Measurements from ENCODE around the gene MYO16. TPM values are rescaled to one million over a fixed set of nuclear protein-coding genes. Genes with fewer than 3 reads are reported as not detected.
A peak's percentile ranks its signal among the peaks of the same experiment; 100 is the strongest.

MYO16 gene
- total RNA-seq, 2 donors from 2014 or later: 1.6 to 3.2 TPM

GRCh38 chr13:108950333-108951010, 321.1 kb downstream of the MYO16 start:
- DNase-seq: no peak
- ATAC-seq: peak in 1 of 2 donors; percentile 48
- intact Hi-C loops (cut with DNase I): no loop called here

GRCh38 chr13:108955741-108956140, 326.3 kb downstream of the MYO16 start:
- ATAC-seq (no peak), DNase-seq (no peak)
- intact Hi-C loops (cut with DNase I): no loop called here

GRCh38 chr13:108957369-108958012, 328.1 kb downstream of the MYO16 start:
- ATAC-seq (peak in 1 of 2 donors; percentile 81), DNase-seq (no peak)
- intact Hi-C loops (cut with DNase I): no loop called here

- ATAC-seq (no peak), DNase-seq (no peak)
- intact Hi-C loops (cut with DNase I): no loop called here
Observed at GRCh38 chr13:108958013-108958376, 328.6 kb downstream of the MYO16 start.

- DNase-seq (no peak), ATAC-seq (peak; percentile 23 to 59)
- intact Hi-C loops (cut with DNase I): no loop called here
Observed at GRCh38 chr13:108959234-108959633, 329.8 kb downstream of the MYO16 start.

GRCh38 chr13:108960006-108960405, 330.6 kb downstream of the MYO16 start:
- DNase-seq (no peak), ATAC-seq (no peak)
- intact Hi-C loops (cut with DNase I): loop anchor here in 1 of 2 donors (5.0 kb wide), 2 partner anchors 822 to 1147 kb away; no protein-coding TSS in a partner anchor

- ATAC-seq (peak; percentile 59 to 78), DNase-seq (no peak)
- intact Hi-C loops (cut with DNase I): loop anchor here in 1 of 2 donors (5.0 kb wide), 2 partner anchors 821 to 1146 kb away; no protein-coding TSS in a partner anchor
Observed at GRCh38 chr13:108961542-108962125, 332.2 kb downstream of the MYO16 start.

GRCh38 chr13:108962654-108963053, 333.2 kb downstream of the MYO16 start:
- ATAC-seq (no peak), DNase-seq (no peak)
- intact Hi-C loops (cut with DNase I): loop anchor here in 1 of 2 donors (5.0 kb wide), 2 partner anchors 820 to 1145 kb away; no protein-coding TSS in a partner anchor

- DNase-seq: no peak
- ATAC-seq: peak in 1 of 2 donors; percentile 47
- intact Hi-C loops (cut with DNase I): loop anchor here in 1 of 2 donors (5.0 kb wide), 2 partner anchors 819 to 1144 kb away; no protein-coding TSS in a partner anchor
Observed at GRCh38 chr13:108963276-108963810, 333.9 kb downstream of the MYO16 start.

- intact Hi-C loops (cut with DNase I): loop anchor here in 1 of 2 donors (5.0 kb wide), 2 partner anchors 818 to 1143 kb away; no protein-coding TSS in a partner anchor
- ATAC-seq: peak in 1 of 2 donors; percentile 38
Observed at GRCh38 chr13:108963846-108964600, 334.6 kb downstream of the MYO16 start.

GRCh38 chr13:108964606-108965005, 335.2 kb downstream of the MYO16 start:
- no peak for DNase-seq
- intact Hi-C loops (cut with DNase I): loop anchor here in 1 of 2 donors (5.0 kb wide), 2 partner anchors 818 to 1143 kb away; no protein-coding TSS in a partner anchor
- ATAC-seq: no peak

More at GRCh38 chr13:108963846-108964600, 334.6 kb downstream of the MYO16 start:
- DNase-seq: no peak

GRCh38 chr13:108967371-108967770, 338.0 kb downstream of the MYO16 start:
- ATAC-seq (no peak), DNase-seq (no peak)
- intact Hi-C loops (cut with DNase I): no loop called here

- DNase-seq: no peak
- intact Hi-C loops (cut with DNase I): no loop called here
- no peak for ATAC-seq
Observed at GRCh38 chr13:108968566-108968965, 339.2 kb downstream of the MYO16 start.

GRCh38 chr13:108974686-108975085, 345.3 kb downstream of the MYO16 start:
- no peak for ATAC-seq
- no peak for DNase-seq
- intact Hi-C loops (cut with DNase I): no loop called here

- DNase-seq: no peak
- peak in 1 of 2 donors; percentile 41 for ATAC-seq
- intact Hi-C loops (cut with DNase I): no loop called here
Observed at GRCh38 chr13:108980237-108980636, 350.8 kb downstream of the MYO16 start.

GRCh38 chr13:108981407-108981806, 352.0 kb downstream of the MYO16 start:
- intact Hi-C loops (cut with DNase I): no loop called here
- no peak for DNase-seq
- ATAC-seq: peak in 1 of 2 donors; percentile 19

GRCh38 chr13:108983273-108983672, 353.9 kb downstream of the MYO16 start:
- ATAC-seq (no peak), DNase-seq (no peak)
- intact Hi-C loops (cut with DNase I): no loop called here

- DNase-seq: no peak
- ATAC-seq: no peak
- intact Hi-C loops (cut with DNase I): no loop called here
Observed at GRCh38 chr13:108984251-108984920, 355.0 kb downstream of the MYO16 start.
